Endodermal cell (in vitro differentiated cells): ENCODE measurements around the gene PCNX4. TPM values are rescaled to one million over a fixed set of nuclear protein-coding genes. Genes with fewer than 3 reads are reported as not detected.

ENCODE experiments used
- DNase-seq: peaks from one replicate; pipeline ENCODE4 v3.0.0-alpha.2; 2017
- H3K27ac ChIP-seq: 2 replicates; pipeline ENCODE4 v1.5.1; 2013; ENCODE audit warnings: mild to moderate bottlenecking, low read depth, low read length, moderate library complexity
- H3K27me3 ChIP-seq: 2 replicates; pipeline ENCODE4 v1.6.1; 2013; ENCODE audit warnings: mild to moderate bottlenecking, low read length, moderate library complexity; ENCODE audit not compliant: insufficient read depth, control insufficient read depth, poor library complexity, severe bottlenecking
- H3K36me3 ChIP-seq: 2 replicates; pipeline ENCODE4 v1.7.0; 2013; ENCODE audit warnings: mild to moderate bottlenecking, low read length, moderate library complexity; ENCODE audit not compliant: control insufficient read depth, insufficient read depth
- H3K4me1 ChIP-seq: one replicate; pipeline ENCODE4 v1.7.0; 2013; ENCODE audit warnings: low read length; ENCODE audit not compliant: control insufficient read depth, insufficient read depth
- H3K4me3 ChIP-seq: 2 replicates; pipeline ENCODE4 v1.5.1; 2013; ENCODE audit warnings: mild to moderate bottlenecking, low read length, moderate library complexity
- H3K9ac ChIP-seq: 2 replicates; pipeline ENCODE4 v1.6.1; 2013; ENCODE audit warnings: mild to moderate bottlenecking, low read length, moderate library complexity; ENCODE audit not compliant: poor library complexity, severe bottlenecking; ENCODE audit errors: extremely low read depth
- H3K9me3 ChIP-seq: 2 replicates; pipeline ENCODE4 v1.6.1; 2013; ENCODE audit warnings: mild to moderate bottlenecking, low read length, moderate library complexity; ENCODE audit not compliant: control insufficient read depth
- H3K27ac Mint-ChIP-seq: 2 replicates; pipeline ENCODE4 v1.8.0; 2020; ENCODE audit warnings: mixed read lengths
- H3K27me3 Mint-ChIP-seq: 2 replicates; pipeline ENCODE4 v1.8.0; 2021; ENCODE audit warnings: mild to moderate bottlenecking, mixed read lengths; ENCODE audit not compliant: insufficient read depth
- H3K36me3 Mint-ChIP-seq: 2 replicates; pipeline ENCODE4 v1.8.0; 2020; ENCODE audit warnings: low read depth, mixed read lengths
- H3K4me1 Mint-ChIP-seq: 2 replicates; pipeline ENCODE4 v1.8.0; 2020; ENCODE audit warnings: mixed read lengths
- H3K4me3 Mint-ChIP-seq: 2 replicates; pipeline ENCODE4 v1.8.0; 2020; ENCODE audit warnings: mild to moderate bottlenecking, moderate library complexity, mixed read lengths
- H3K9me3 Mint-ChIP-seq: 2 replicates; pipeline ENCODE4 v1.8.0; 2020; ENCODE audit warnings: mild to moderate bottlenecking, mixed read lengths
- CTCF ChIP-seq: fragments of 200-600 bp; sonication (generic); conservative IDR thresholded peaks from 2 replicates; pipeline ENCODE4 v1.5.0; 2021; ENCODE audit warnings: antibody characterized with exemption, mild to moderate bottlenecking
- WGBS, 2 experiments: methylation state at CpG; one replicate each; pipeline versions ENCODE4 v1.1.5 to v1.1.7; 2013; ENCODE audit warnings: missing lambda C conversion rate in 2 of 2, mixed read lengths in 1 of 2; ENCODE audit not compliant: insufficient coverage in 1 of 2, insufficient read length in 1 of 2; 5-methylcytosine and 5-hydroxymethylcytosine counted together
- total RNA-seq, 2 donors: library from RNA; stranded (reverse); fragmentation: NEBNext Ultra II Directional in 1 of 2; extraction: Animal tissue kit (Norgen Biotek cat#: 25700) in 1 of 2; gene quantifications; 2 replicates in 1 of 2; 3 replicates in 1 of 2; pipeline ENCODE4 v1.2.1, GENCODE V29; 2021

Gene PCNX4
- total RNA-seq, 2 donors from 2014 or later, result 61.1 to 74.3 TPM

GRCh38 chr14:60170948-60171347, 79.2 kb downstream of the PCNX4 start:
- Histone ChIP-seq H3K9me3 (peaks cover 9% of the 10 kb centered on the region), H3K4me3 (no peak overlapping the region), H3K27me3 (no peaks in the 10 kb centered on the region), H3K4me1 (no peaks in the 10 kb centered on the region), H3K9ac (no peak overlapping the region), H3K27ac (no peak overlapping the region), H3K36me3 (no peaks in the 10 kb centered on the region)
- no peak for TF ChIP-seq CTCF
- Mint-ChIP-seq H3K9me3 (peaks cover 11% of the 10 kb centered on the region), H3K4me3 (no peak overlapping the region), H3K27ac (no peak overlapping the region), H3K27me3 (no peaks in the 10 kb centered on the region), H3K36me3 (no peaks in the 10 kb centered on the region), H3K4me1 (no peaks in the 10 kb centered on the region)
- WGBS, 2 experiments, result 94 to 100% methylated on average over 1 to 4 of the region's 4 CpGs
- no peak for DNase-seq

- no peak for DNase-seq
- Mint-ChIP-seq H3K9me3 (peaks cover 11% of the 10 kb centered on the region), H3K36me3 (no peaks in the 10 kb centered on the region), H3K4me1 (no peaks in the 10 kb centered on the region), H3K27me3 (no peaks in the 10 kb centered on the region), H3K4me3 (no peak overlapping the region), H3K27ac (no peak overlapping the region)
- no peak for TF ChIP-seq CTCF
- H3K27ac ChIP-seq, result no peak overlapping the region
- 74 to 77% methylated on average over 2 of the region's 2 CpGs for WGBS, 2 experiments
- H3K27me3 ChIP-seq, result no peaks in the 10 kb centered on the region
- no peaks in the 10 kb centered on the region for H3K4me1 ChIP-seq
- peaks cover 9% of the 10 kb centered on the region for H3K9me3 ChIP-seq
- no peak overlapping the region for H3K9ac ChIP-seq
- no peak overlapping the region for H3K4me3 ChIP-seq
- no peaks in the 10 kb centered on the region for H3K36me3 ChIP-seq
Measured at GRCh38 chr14:60171690-60172089, 80.0 kb downstream of the PCNX4 start.

GRCh38 chr14:60174352-60175254, 82.9 kb downstream of the PCNX4 start:
- H3K9ac ChIP-seq, result no peak overlapping the region
- TF ChIP-seq CTCF, result no peak
- 79% methylated on average over 8 to 11 of the region's 11 CpGs for WGBS, 2 experiments
- H3K36me3 ChIP-seq, result no peaks in the 10 kb centered on the region
- H3K27me3 ChIP-seq, result no peaks in the 10 kb centered on the region
- Mint-ChIP-seq H3K27ac (no peak overlapping the region), H3K36me3 (no peaks in the 10 kb centered on the region), H3K4me3 (no peak overlapping the region), H3K4me1 (no peaks in the 10 kb centered on the region), H3K9me3 (peaks cover 14% of the 10 kb centered on the region), H3K27me3 (no peaks in the 10 kb centered on the region)
- H3K4me1 ChIP-seq, result no peaks in the 10 kb centered on the region
- H3K27ac ChIP-seq, result no peak overlapping the region
- H3K9me3 ChIP-seq, result peaks cover 16% of the 10 kb centered on the region
- no peak for DNase-seq
- H3K4me3 ChIP-seq, result no peak overlapping the region
